AG09309 (cell line): ENCODE measurements around the gene VASH1.
A peak's percentile ranks its signal among the peaks of the same experiment; 100 is the strongest.

Source experiments
- DNase-seq: peaks from one replicate; pipeline ENCODE4 v3.0.0-alpha.2; 2010; ENCODE audit warnings: low read depth
- H3K4me3 ChIP-seq: 2 replicates; pipeline ENCODE4 v1.5.1; 2011; ENCODE audit warnings: mild to moderate bottlenecking, low read depth, low read length, moderate library complexity; ENCODE audit not compliant: control insufficient read depth
- TF ChIP-seq, protein P1 (sequence below): IDR thresholded peaks from 2 replicates; pipeline ENCODE4 v1.5.1; 2011; ENCODE audit warnings: mild to moderate bottlenecking, low read depth, low read length, inconsistent platforms; ENCODE audit not compliant: insufficient read depth, control insufficient read depth; ENCODE audit errors: missing control alignments

Gene VASH1

DNA sequence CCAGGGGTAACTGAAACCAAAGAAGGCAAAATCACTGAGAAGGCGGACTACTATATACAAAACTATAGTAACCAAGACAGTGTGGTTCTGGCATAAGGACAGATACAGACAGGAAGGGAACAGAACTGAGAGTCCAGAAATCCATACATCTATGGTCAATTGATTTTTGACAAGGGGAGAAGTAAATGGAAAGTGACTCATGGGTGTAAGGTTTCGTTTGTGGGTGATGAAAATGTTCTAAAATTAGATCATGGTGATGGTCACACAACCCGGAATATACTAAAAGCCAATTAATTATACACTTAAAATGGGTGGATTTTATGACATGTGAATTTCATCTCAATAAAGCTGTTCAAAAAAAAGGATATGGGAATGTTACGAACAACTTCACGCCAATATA, 32.7 kb downstream of the VASH1 start:
- H3K4me3 ChIP-seq, result no peak overlapping the region
- no peak for DNase-seq
- TF ChIP-seq, protein P1, sequence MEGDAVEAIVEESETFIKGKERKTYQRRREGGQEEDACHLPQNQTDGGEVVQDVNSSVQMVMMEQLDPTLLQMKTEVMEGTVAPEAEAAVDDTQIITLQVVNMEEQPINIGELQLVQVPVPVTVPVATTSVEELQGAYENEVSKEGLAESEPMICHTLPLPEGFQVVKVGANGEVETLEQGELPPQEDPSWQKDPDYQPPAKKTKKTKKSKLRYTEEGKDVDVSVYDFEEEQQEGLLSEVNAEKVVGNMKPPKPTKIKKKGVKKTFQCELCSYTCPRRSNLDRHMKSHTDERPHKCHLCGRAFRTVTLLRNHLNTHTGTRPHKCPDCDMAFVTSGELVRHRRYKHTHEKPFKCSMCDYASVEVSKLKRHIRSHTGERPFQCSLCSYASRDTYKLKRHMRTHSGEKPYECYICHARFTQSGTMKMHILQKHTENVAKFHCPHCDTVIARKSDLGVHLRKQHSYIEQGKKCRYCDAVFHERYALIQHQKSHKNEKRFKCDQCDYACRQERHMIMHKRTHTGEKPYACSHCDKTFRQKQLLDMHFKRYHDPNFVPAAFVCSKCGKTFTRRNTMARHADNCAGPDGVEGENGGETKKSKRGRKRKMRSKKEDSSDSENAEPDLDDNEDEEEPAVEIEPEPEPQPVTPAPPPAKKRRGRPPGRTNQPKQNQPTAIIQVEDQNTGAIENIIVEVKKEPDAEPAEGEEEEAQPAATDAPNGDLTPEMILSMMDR, result no peak

DNA sequence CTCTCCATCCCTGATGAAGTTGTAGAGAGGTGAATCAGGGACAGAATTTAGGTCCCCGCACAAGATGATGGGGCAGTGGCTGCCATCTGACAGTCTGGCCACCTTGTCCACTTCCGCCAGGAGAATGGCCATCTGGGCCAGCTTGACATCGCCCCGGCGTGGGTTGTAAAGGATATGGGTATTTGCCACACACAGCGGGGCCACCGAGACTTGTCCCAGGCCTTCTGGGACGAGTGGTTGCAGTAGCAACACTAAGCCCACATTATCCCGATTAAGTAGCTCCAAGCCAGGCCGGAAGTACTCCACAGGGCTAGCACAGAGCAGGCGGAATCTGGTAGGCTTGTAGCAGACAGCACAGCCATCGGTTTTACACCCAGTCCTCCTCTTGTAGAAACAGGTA, 45.2 kb downstream of the VASH1 start:
- TF ChIP-seq, protein P1, result no peak
- no peak for DNase-seq

DNA sequence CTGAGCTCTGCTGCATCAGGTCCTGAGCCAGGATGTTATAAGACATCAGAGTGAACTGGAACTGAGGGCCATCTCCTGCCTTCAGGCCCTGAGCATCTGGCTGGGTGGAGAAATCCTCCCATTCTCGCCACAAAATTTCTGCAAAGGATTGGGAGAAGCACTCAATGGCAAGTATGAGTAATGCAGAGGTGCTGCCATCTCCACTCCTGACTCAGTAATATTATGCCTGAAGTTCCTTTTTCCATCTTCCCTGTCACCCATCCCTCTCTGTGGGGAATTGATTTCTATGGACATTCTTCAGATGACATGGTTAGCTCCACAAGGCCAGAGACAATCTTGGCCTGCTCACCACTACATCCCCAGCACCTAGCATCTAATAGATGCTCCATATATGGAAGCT, 46.7 kb downstream of the VASH1 start:
- TF ChIP-seq, protein P1, result no peak
- no peak overlapping the region for H3K4me3 ChIP-seq
- no peak for DNase-seq

More for the DNA sequence above, 45.2 kb downstream of the VASH1 start:
- H3K4me3 ChIP-seq, result no peak overlapping the region

DNA sequence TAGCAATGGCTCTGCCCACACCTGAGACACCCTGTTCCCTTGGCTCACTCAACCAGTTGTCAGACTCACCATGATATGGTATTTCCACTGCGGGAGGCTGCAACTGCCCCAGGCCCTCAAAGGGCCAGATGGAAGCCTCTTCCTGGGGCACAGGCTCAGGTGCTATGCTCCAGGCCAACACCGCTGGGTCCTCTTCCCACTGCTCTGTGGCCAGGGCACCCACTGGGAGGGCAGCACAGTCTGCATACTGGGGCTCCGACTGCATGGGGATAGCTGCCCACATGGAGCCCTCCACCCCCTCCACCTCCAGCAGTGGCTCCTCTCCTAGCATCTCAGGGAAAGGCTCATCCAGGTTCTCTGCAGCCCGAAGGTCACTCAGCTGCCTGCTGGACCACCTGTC, 47.7 kb downstream of the VASH1 start:
- H3K4me3 ChIP-seq, result no peak overlapping the region
- TF ChIP-seq, protein P1, result no peak
- DNase-seq, result no peak

DNA sequence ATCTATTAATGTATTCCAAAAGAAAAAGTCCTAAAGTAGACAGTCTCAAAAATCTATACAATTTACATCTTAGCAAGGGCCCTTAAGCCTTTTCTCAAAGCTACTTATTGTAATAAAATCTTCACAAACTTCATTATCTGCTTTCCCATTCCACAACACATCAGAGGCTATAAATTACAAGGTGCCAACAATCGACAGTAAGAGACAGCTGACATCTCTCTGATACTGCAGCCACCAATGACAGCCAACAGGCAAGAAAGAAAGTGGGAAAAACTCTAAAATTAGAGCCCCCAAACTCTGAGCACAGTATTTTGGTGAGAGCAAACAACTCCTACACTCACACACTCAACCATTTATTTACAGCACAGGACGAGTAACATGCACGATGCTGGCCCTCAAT, 49.3 kb downstream of the VASH1 start:
- no peak for DNase-seq
- TF ChIP-seq, protein P1, result no peak
- H3K4me3 ChIP-seq, result no peak overlapping the region

DNA sequence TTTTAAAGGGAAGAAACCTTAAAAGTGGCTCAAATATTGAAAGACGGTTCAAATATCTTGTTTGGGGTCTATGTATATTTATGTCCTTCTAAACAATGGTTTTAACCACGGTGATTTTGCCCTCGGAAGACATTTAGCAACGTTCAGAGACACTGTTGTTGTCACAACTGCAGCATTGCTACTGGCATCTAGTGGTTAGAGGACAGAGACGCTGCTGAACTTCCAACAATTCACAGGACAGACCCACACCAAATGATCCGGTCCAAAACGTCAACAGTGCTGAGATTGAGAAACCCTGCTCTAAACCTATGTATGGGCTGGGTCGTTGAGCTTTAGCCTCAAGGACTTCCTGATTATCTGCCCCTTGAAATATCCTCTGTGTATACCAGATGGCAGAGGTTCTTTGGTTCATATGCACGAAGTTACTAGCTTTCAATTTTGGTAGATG, 49.7 kb downstream of the VASH1 start:
- DNase-seq, result no peak
- peak overlapping the region; percentile 33 for H3K4me3 ChIP-seq
- TF ChIP-seq, protein P1, result peak; percentile 61

DNA sequence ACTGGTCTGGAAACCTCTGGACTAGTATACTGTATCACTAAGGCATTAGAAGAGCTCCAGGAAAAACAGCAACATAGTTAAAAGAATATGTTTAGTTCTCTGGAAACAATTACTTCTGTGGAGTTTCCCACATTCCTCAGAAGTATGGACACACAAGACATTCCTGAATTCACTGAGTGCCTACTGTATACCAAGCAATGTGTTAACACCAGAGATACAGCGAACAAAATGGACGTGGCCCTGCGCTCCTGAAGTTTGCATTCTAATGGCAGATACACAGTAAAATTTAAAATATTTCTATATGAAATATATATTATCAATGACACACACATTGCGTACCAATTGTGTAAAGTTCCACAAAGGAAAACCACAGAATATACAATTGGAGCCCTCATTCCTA, 50.3 kb downstream of the VASH1 start:
- no peak for DNase-seq
- H3K4me3 ChIP-seq, result peak overlapping the region; percentile 95
- TF ChIP-seq, protein P1, result no peak
